NCI-H2227 (cell line): ENCODE data around the gene ACY1.

Experiments used
- DNase-seq: peaks from one replicate; lab custom pipeline; 2025; ENCODE audit not compliant: unreplicated experiment; lab: John Stamatoyannopoulos, UW

The ACY1 gene

DNA sequence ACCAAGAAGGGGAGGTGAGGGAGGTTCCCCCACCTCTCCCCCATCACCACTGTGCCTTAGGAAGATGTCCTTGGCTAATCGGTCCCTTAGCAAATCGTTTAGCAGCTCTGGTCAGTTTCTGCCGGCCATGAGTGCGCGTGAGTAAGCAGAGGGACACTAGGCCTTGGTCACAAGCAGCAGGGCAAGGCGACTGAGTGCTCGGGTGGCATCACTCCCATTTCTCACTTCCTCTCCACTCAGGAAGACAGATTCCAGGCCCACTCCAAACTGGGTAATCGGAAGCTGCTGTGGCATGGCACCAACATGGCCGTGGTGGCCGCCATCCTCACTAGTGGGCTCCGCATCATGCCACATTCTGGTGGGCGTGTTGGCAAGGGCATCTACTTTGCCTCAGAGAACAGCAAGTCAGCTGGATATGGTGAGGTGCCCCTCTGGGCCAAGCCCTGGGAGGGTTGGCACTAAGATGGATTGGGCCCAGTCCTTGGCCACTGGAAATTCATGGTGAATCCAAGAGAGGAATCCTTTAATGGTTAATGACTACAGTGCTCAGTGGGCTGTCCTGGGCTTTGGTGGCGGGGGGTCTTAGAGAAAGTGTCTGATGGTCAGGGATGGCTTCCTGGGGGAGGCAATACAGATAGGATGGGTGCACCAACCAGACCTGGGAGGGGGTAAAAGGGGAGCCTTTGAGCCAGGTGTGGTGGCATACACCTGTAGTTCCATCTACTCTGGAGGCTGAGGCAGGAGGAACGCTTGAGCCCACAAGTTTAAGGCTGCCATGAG is 37.2 kb upstream of the ACY1 start:
- no peak for DNase-seq

DNA sequence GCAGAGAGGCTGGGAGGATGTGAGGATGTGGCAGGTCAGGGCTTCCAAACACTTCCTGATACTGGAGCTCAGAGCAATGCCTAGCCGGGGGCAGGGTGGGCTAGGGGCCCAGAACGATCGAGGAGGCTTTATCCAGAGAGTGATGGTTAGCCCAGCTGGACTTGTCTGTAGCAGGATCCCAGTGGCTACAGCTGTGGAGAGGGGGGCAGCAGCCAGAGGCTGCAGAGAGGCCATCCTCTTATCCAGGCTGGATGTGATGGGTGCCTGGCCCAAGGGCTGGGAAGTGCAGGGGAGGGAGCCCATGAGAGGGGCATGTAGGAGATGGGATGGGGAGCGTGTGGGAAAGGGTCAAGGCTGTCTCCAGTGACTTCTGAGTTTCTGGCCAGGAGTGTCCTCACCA is 36.5 kb upstream of the ACY1 start:
- no peak for DNase-seq

DNA sequence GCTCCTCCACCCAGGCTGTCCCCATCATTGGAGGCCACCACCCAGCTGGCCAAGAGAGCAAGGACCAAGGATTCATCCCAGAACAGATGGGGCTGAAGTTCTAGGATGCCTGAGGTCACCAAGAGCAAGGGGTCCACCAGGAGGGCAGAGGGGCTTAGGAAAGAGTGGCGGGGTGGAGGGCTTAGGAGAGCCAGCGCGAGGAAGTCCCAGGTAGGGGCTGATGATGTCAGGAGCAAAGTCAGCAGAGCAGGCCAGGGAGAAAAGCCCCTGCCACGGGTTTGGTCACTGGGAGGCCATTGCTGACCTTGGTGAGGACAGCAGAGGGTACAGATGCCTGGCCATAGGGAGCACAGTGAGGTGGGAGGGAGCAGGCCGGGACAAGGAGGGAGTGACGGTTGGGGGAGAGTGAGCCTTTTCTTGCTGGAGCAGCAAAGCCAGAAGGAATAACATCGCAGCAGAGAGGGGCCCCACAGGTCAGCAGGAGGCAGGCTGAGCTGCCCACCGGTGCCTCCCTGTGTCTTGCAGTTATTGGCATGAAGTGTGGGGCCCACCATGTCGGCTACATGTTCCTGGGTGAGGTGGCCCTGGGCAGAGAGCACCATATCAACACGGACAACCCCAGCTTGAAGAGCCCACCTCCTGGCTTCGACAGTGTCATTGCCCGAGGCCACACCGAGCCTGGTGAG is 36.0 kb upstream of the ACY1 start:
- DNase-seq = no peak

DNA sequence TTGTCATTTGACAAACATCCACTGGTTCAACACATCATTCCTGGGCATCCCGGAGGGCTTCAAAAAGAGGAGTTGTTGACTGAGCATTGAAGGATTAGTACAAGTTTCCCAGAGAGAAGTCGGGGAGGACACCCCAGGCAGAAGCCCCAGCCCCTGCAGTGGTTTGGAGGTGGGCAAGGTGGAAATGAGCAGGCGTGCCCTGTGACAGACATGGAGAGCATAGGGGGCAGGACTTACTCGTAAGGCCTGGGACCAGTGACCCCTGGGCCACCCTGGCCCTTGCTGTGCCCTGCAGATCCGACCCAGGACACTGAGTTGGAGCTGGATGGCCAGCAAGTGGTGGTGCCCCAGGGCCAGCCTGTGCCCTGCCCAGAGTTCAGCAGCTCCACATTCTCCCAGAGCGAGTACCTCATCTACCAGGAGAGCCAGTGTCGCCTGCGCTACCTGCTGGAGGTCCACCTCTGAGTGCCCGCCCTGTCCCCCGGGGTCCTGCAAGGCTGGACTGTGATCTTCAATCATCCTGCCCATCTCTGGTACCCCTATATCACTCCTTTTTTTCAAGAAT is 35.2 kb upstream of the ACY1 start:
- no peak for DNase-seq

DNA sequence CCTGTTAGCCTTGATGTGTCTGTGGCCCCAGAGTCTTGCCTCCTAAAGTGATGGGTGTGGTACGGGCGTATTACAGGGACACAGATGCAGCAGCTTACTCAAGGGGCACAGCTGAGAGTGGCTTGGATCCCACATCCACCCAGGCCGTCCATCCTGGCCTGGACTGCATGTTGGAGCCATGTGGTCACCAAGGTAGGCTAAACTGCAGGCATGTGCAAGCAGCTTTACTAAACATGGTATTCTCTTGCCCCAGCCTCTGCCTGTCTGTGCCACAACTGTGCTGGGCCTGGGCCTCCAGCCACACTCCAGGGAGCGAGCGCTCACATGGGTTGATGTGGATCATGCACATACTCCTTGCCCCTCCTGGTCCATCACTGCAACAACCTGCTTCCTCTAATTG is 34.2 kb upstream of the ACY1 start:
- DNase-seq = no peak

DNA sequence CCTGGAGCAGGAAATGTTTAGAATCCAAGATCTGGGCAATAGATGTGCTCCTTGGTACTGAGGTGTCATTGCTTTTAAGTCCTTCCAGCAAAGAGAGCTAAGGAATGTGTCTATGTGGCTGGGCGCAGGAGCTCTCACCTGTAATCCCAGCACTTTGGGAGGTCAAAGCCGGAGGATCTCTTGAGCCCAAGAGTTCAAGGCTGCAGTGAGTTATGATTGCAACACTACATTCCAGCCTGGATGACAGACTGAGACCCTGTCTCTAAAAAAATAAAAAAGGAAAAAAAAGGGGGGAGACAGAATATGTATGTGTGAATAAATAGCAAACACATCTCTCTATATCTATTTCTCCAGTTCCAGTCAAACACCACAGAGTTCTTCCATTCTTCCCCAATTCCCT is 32.4 kb upstream of the ACY1 start:
- no peak for DNase-seq

DNA sequence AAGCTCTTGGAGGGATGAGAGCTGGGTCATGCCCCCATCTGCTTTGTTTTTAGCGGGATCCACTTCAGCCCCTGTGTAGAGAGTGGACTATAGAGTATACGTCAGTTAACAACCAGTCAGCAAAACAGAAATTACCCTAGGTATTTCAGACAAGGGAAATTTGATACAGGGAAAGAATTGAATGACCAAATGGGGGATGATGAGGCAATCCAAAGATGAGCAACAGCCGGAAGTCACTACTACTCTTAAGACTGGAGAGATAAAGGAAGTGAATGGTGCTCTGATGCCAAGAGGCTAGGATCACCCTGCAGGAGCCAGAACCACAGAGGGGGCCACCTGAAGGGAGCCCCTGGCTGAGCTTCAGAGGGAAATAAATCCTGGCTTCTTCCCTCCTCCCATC is 29.9 kb upstream of the ACY1 start:
- DNase-seq = peak; percentile 51

DNA sequence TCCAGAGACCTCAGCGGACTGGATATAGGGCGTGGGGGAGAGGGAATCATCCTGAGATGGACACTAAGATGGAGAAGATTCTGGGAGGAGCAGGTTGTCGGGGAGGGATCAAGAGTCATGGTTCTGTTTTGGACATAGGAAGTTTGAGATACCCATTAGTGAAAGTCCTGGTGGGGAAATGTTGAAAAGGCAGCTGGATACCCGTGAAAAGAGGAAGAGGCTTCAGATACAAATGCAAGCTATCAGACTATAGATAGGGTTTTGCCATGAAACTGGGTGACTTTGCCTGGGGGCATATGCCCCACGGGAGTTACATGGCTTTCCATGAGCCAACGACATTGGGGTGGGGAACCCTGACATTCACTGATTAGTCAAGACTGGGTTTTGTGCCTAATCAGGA is 29.2 kb upstream of the ACY1 start:
- DNase-seq = no peak

DNA sequence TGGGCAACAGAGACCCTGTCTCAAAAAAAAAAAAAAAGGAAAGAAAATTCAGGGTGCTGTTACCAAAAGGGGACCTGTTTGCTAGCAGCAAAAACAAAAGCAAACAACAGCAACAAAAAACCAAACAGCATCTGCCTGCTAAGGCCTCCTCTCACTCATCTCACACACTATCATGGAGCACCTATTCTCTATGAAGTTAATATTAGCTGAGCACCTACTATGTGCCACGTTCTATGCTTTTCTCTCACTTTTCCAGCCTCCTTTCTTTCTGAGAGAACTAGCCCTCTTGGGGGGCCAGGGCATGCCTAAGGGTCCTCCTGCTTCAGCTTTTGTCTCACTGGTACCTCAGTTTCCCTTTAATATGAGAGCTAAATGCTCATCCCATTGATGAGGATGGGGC is 28.6 kb upstream of the ACY1 start:
- no peak for DNase-seq

DNA sequence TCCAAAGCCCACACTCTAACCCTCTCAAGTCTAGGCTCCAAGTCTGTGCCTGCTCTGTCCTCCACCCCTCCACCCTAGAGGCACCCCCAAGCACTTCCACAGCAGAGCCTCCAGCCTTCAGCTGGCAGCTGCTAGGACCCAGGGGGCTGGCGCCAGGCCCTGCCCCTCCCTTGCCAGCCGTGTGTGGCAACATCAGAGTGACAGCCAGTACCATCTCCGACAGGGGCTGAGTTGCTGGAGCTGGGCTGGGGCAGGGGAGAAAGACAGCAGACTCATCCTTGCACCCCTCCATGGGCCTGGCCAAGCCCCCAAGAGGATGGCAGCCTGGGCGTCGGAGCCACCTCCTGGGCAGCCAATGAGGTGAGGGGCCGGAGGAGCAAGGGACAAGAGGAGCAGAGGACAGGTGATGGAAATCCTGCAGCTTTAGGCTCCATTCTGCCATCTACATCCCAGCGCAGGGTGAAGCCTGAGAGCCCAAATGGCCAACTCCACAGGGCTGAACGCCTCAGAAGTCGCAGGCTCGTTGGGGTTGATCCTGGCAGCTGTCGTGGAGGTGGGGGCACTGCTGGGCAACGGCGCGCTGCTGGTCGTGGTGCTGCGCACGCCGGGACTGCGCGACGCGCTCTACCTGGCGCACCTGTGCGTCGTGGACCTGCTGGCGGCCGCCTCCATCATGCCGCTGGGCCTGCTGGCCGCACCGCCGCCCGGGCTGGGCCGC is 28.0 kb upstream of the ACY1 start, which contains the start of gene GPR62:
GPR62 (plus strand) TSS at position 207 of the 718 bp plus-strand sequence; CDS start at position 479, 272 bp downstream.
- DNase-seq = no peak

DNA sequence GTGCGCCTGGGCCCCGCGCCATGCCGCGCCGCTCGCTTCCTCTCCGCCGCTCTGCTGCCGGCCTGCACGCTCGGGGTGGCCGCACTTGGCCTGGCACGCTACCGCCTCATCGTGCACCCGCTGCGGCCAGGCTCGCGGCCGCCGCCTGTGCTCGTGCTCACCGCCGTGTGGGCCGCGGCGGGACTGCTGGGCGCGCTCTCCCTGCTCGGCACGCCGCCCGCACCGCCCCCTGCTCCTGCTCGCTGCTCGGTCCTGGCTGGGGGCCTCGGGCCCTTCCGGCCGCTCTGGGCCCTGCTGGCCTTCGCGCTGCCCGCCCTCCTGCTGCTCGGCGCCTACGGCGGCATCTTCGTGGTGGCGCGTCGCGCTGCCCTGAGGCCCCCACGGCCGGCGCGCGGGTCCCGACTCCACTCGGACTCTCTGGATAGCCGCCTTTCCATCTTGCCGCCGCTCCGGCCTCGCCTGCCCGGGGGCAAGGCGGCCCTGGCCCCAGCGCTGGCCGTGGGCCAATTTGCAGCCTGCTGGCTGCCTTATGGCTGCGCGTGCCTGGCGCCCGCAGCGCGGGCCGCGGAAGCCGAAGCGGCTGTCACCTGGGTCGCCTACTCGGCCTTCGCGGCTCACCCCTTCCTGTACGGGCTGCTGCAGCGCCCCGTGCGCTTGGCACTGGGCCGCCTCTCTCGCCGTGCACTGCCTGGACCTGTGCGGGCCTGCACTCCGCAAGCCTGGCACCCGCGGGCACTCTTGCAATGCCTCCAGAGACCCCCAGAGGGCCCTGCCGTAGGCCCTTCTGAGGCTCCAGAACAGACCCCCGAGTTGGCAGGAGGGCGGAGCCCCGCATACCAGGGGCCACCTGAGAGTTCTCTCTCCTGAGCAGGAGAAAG is 27.2 kb upstream of the ACY1 start:
- no peak for DNase-seq

DNA sequence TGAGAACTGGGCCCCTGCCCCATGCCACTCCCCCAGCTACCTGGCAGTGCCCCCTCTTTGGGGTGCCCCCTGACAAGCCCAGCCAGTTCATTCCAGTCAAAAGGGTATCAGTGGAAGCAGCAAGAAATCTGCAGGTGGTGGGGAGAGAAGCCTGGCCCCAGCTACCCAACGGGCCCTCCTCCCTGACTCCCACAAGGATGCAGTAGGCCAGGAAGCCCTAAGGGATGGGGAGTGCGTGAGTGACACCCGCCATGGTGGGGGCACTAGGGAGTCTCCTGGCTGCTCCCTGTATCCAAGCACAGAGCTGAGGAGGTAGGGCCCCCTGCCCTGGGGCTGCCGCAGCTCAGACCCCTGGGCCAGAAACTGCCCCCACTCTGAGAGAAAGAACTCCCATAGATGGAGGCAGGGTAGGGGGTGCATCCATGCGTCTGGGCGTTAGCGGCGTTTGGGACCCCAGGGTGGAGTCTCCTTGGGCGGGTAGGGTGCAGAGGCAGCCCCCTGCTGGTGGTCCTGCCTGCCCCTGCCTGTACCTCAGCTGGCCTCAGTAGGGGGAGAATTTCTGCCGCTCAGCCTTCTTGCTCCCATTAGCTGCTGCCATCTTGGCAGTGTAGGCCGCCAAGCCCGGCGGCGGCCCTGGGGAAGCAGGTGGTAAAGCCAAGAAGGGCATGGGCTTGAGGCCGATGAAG is 25.7 kb upstream of the ACY1 start:
- no peak for DNase-seq

DNA sequence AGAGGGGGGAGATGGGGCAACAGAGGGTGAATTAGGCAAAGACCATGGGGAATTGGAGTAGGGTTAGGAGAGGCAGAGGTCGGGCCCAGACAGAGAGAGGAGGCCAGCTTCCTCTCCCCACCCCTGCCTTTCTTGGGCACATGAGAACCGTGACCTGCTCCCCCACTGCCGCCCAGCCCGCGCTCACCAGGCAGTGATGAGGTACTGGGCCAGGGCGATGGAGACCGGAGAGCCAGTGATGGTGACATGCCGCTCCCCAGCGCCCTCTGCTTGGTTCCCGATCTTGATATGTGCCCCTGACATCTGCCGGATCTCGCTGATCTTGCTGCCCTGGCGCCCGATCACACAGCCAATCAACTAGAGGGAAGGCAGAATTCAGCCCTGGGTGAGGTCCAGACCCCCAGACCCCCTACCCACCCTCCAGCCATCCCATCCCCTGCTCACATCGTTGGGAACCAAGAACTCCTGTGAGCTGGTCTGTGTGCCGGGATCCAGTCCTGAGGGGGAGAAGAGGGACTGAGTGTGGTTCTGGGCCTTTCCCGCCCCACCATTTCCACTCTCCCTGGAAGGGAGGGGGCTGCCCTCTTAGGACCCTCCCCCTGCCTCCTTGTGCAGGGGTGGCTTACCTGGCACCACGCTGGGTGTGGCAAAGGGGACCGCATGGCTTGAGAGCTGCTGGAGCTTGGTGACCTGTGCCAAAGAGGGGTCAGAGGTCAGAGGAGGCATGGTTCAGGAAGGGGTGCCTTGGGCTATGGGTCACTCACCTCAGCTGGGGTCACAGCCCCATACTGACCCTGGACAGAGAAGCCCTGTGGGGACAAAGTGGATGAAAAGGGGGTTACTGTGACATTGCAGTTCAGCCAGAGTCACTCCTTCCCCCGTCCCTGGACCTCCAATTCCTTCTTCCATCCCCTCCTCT is 24.5 kb upstream of the ACY1 start:
- DNase-seq = no peak

DNA sequence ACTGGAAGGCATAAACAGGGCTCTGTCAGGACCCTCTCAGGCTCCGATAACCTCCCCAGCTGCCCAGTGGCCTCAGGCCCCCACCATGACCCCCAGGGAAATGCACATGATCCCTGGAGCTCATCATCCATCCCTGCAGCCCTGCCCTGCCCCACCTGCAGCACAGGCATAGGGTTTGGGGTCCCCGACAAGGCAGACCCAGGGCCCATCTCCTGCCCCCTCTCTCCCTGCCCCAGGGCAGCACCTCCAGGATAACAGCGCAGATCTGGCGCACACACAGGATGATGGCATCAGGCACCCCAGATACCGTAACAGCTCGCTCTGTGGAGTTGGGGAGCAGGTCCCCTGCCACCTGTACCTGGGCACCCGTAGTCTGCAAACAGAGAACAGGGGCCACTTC is 23.7 kb upstream of the ACY1 start:
- no peak for DNase-seq

DNA sequence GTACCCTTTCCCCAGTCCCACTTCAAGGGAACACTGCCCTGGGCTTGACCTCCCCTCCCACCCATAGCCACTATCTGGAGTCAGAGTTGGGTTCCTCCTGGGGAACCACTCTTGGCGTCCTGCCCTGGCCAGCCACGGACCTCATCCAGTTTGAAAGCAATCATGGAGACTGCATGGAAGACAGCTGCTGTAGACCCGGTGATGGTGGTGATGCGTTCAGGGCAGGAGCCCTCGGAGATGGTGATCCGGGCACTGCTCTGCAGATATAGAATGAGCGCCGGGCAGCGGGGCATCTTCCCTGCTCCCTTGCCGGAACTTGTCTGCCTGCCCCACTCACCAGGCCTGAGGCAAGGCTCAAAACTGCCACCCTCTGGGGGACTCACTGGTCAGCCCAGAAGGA is 22.9 kb upstream of the ACY1 start:
- DNase-seq = no peak

DNA sequence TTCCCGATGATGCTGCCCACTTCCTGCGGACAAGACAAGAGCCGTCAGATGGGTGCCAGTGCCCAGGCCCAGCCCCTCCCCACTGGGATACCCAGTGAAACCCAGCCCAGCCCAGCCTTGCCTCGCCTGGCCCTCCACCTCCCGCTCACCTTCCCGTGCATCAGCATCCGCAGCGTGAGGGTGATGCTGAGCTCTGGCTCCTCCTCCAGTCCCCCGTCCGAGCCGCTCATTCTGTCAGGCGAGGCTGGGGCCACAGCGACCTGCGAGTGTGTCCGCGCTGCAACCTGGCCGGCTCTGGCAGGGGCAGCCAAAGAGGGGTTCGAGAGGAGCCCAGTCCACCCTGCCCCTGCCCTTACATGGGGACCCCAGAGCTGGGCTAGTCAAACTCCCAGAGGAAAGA is 22.3 kb upstream of the ACY1 start:
- no peak for DNase-seq

DNA sequence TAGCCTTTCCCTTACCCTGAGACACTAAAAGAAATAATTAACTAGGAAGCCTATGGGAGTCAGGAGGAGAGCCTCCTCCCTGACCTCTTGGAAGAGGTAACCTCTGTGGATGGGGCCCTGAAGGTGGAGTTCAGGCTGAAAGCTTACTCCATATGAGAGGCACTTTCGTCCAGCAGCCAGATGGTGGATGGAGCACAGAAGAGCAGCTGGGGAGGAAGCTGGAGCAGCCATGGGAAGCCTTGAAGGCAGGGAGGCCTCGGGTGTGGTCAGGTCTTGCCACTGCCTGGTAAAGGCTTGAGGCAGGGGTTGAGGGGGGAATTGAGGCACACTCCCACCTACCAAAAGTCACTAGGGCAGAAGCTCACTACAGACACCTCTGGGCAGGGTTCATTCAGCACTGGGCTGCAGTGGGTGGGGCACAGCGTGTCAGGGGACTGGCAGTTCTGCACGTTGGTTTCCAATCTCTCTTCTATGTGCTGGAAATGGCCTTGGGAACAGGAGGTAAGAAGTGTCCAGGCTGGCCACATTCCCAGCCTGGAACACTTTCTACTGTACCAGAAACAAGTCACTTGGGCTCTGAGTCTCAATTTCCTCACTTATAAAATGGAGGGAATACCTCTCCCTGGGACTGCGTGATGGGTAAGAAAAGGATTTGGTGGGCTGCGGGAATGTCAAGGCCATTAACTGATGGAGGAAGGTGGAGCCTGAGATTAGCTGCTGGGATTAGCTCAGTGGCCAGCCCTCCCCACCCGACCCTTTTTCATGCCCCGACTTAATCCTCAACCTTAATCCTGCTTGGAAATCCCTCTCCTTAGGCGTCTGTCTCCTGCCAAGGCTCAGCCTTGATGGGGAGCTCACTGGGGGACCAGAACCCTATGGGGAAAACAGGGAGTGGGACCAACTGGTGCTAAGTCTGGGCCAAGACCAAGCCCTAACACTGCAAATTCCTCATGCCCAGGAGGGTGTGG is 21.4 kb upstream of the ACY1 start:
- no peak for DNase-seq
